Frontal cortex (tissue), 4 donors: ENCODE data around the gene PROSER2. TPM values are rescaled to one million over a fixed set of nuclear protein-coding genes. Genes with fewer than 3 reads are reported as not detected.
"Not testable (repeated sequence)": the region's sequence is repeated elsewhere in the genome, so short reads cannot be mapped to it uniquely, and the experiment has no call there.

Source experiments
- DNase-seq, 2 donors: peaks; one replicate each; pipeline ENCODE4 v3.0.0; 2012; ENCODE audit warnings: low spot score in 2 of 2
- FAIRE-seq: peaks from 2 replicates; lab custom pipeline; 2012; peaks lifted over from hg19 to GRCh38; lab: Jason Lieb, UNC
- total RNA-seq: library from RNA; depleted of rRNA; stranded (reverse); fragments of >200 nt; gene quantifications from one replicate; pipeline ENCODE4 v1.2.3, GENCODE V29; 2014
- donor health status: control.
- donor health status: control.
- donor health status: control.

PROSER2 gene
- total RNA-seq, 1 donor from 2014 or later, result 0.41 TPM

GRCh38 chr10:11880151-11881029, 57.2 kb downstream of the PROSER2 start:
- DNase-seq (no peak), FAIRE-seq (no peak)

GRCh38 chr10:11881030-11881476, 57.9 kb downstream of the PROSER2 start:
- DNase-seq (no peak), FAIRE-seq (no peak)

- FAIRE-seq (no peak), DNase-seq (no peak)
These were observed 58.6 kb downstream of the PROSER2 start for GRCh38 chr10:11881477-11882417.

GRCh38 chr10:11882646-11883375, 59.7 kb downstream of the PROSER2 start:
- no peak for FAIRE-seq
- no peak for DNase-seq

- FAIRE-seq (no peak), DNase-seq (no peak)
These were observed 61.7 kb downstream of the PROSER2 start for GRCh38 chr10:11884706-11885423.

GRCh38 chr10:11885437-11886137, 62.4 kb downstream of the PROSER2 start:
- no peak for FAIRE-seq

GRCh38 chr10:11886138-11886474, 63.0 kb downstream of the PROSER2 start:
- no peak for DNase-seq
- no peak for FAIRE-seq

More at GRCh38 chr10:11885437-11886137, 62.4 kb downstream of the PROSER2 start:
- no peak for DNase-seq

GRCh38 chr10:11886851-11887250, 63.7 kb downstream of the PROSER2 start:
- DNase-seq, result no peak

GRCh38 chr10:11887381-11888227, 64.4 kb downstream of the PROSER2 start:
- FAIRE-seq (no peak), DNase-seq (no peak)

More at GRCh38 chr10:11886851-11887250, 63.7 kb downstream of the PROSER2 start:
- FAIRE-seq, result no peak

GRCh38 chr10:11889263-11889662, 66.1 kb downstream of the PROSER2 start:
- not testable (repeated sequence) for FAIRE-seq, DNase-seq

GRCh38 chr10:11891776-11892486, 68.8 kb downstream of the PROSER2 start:
- no peak for FAIRE-seq

GRCh38 chr10:11893749-11894278, 70.7 kb downstream of the PROSER2 start:
- FAIRE-seq (no peak), DNase-seq (no peak)

More at GRCh38 chr10:11891776-11892486, 68.8 kb downstream of the PROSER2 start:
- DNase-seq, result no peak

GRCh38 chr10:11894381-11895107, 71.4 kb downstream of the PROSER2 start:
- FAIRE-seq (no peak), DNase-seq (no peak)

- FAIRE-seq (no peak), DNase-seq (no peak)
These were observed 71.9 kb downstream of the PROSER2 start for GRCh38 chr10:11895108-11895466.

- no peak for FAIRE-seq
These were observed 72.4 kb downstream of the PROSER2 start for GRCh38 chr10:11895598-11895997.

GRCh38 chr10:11896549-11897200, 73.5 kb downstream of the PROSER2 start:
- DNase-seq (no peak), FAIRE-seq (no peak)

More at GRCh38 chr10:11895598-11895997, 72.4 kb downstream of the PROSER2 start:
- no peak for DNase-seq
